CD14-positive monocyte (primary cell): ENCODE results near the gene EIPR1. TPM values are rescaled to one million over a fixed set of nuclear protein-coding genes. Genes with fewer than 3 reads are reported as not detected.

Source experiments
- DNase-seq, 3 donors: peaks; one replicate each; pipeline ENCODE4 v3.0.0-alpha.2; 2011 to 2022
- H2AFZ ChIP-seq: 2 replicates; pipeline ENCODE4 v1.6.0; 2012; ENCODE audit warnings: mild to moderate bottlenecking, low read depth, low read length, inconsistent platforms; ENCODE audit not compliant: insufficient read depth, poor library complexity, severe bottlenecking
- H3K27ac ChIP-seq, 2 donors: 1 replicate in 1 of 2; 2 replicates in 1 of 2; pipeline ENCODE4 v1.5.1; 2012 to 2013; ENCODE audit warnings: low read length in 2 of 2, control low read depth in 1 of 2, inconsistent platforms in 1 of 2, low read depth in 1 of 2, mild to moderate bottlenecking in 1 of 2
- H3K27me3 ChIP-seq, 2 donors: one replicate each; pipeline versions ENCODE4 v1.6.0 to v1.6.1; 2011 to 2013; ENCODE audit warnings: low read length in 2 of 2; ENCODE audit not compliant: control insufficient read depth in 2 of 2, insufficient read depth in 2 of 2
- H3K36me3 ChIP-seq, 2 donors: replicated peaks in 1 of 2; 1 replicate in 1 of 2; 2 replicates in 1 of 2; pipeline versions ENCODE4 v1.5.1 to v1.6.1; 2012 to 2013; ENCODE audit warnings: low read length in 2 of 2, control low read depth in 1 of 2, inconsistent platforms in 1 of 2, mild to moderate bottlenecking in 1 of 2; ENCODE audit not compliant: insufficient read depth in 2 of 2, control insufficient read depth in 1 of 2
- H3K4me1 ChIP-seq, 2 donors: 1 replicate in 1 of 2; 2 replicates in 1 of 2; pipeline versions ENCODE4 v1.5.1 to v1.6.1; 2012 to 2013; ENCODE audit warnings: low read length in 2 of 2, control low read depth in 1 of 2, inconsistent platforms in 1 of 2, mild to moderate bottlenecking in 1 of 2, moderate library complexity in 1 of 2; ENCODE audit not compliant: insufficient read depth in 2 of 2, control insufficient read depth in 1 of 2
- H3K4me2 ChIP-seq: replicated peaks from 2 replicates; pipeline ENCODE3; 2012; ENCODE audit warnings: low read length, moderate library complexity, mild to moderate bottlenecking; ENCODE audit not compliant: poor library complexity, severe bottlenecking; ENCODE audit errors: extremely low read depth
- H3K4me3 ChIP-seq, 3 experiments: fragments of 200-600 bp in 1 of 3; sonication (generic) in 1 of 3; replicated peaks in 1 of 3; 1 replicate in 2 of 3; 2 replicates in 1 of 3; pipeline ENCODE4 v1.5.1; 2011 to 2013; ENCODE audit warnings: low read length in 3 of 3, mild to moderate bottlenecking in 3 of 3, control low read depth in 2 of 3, low read depth in 2 of 3, inconsistent platforms in 1 of 3, moderate library complexity in 1 of 3
- H3K79me2 ChIP-seq: 2 replicates; pipeline ENCODE4 v1.6.0; 2012; ENCODE audit warnings: mild to moderate bottlenecking, control low read depth, inconsistent platforms, low read length, moderate library complexity; ENCODE audit not compliant: insufficient read depth
- H3K9ac ChIP-seq: 2 replicates; pipeline ENCODE4 v1.6.0; 2017; ENCODE audit warnings: low read length, mild to moderate bottlenecking; ENCODE audit not compliant: insufficient read depth, poor library complexity, severe bottlenecking
- H3K9me3 ChIP-seq, 2 donors: replicated peaks in 1 of 2; 1 replicate in 1 of 2; 2 replicates in 1 of 2; pipeline versions ENCODE4 v1.5.1 to v1.6.1; 2012 to 2013; ENCODE audit warnings: low read length in 2 of 2, control low read depth in 1 of 2; ENCODE audit not compliant: control insufficient read depth in 1 of 2, insufficient read depth in 1 of 2
- H4K20me1 ChIP-seq: 2 replicates; pipeline ENCODE4 v1.6.0; 2012; ENCODE audit warnings: mild to moderate bottlenecking, low read length, control low read depth, moderate library complexity; ENCODE audit not compliant: insufficient read depth
- H3K27ac Mint-ChIP-seq, 7 donors: one replicate each; pipeline ENCODE4 v1.8.0; 2020; ENCODE audit warnings: mild to moderate bottlenecking in 7 of 7, mixed read lengths in 7 of 7, moderate library complexity in 6 of 7, inconsistent platforms in 2 of 7
- H3K27me3 Mint-ChIP-seq, 3 donors: one replicate each; pipeline ENCODE4 v1.8.0; 2021 to 2022; ENCODE audit warnings: low read depth in 3 of 3, mild to moderate bottlenecking in 3 of 3, mixed read lengths in 3 of 3, moderate library complexity in 3 of 3, inconsistent platforms in 1 of 3
- H3K36me3 Mint-ChIP-seq, 2 donors: one replicate each; pipeline ENCODE4 v1.8.0; 2020; ENCODE audit warnings: mixed read lengths in 2 of 2, inconsistent platforms in 1 of 2, mild to moderate bottlenecking in 1 of 2
- H3K4me1 Mint-ChIP-seq: one replicate; pipeline ENCODE4 v1.8.0; 2020; ENCODE audit warnings: mild to moderate bottlenecking, mixed read lengths
- H3K4me3 Mint-ChIP-seq, 2 donors: one replicate each; pipeline ENCODE4 v1.8.0; 2020; ENCODE audit warnings: mild to moderate bottlenecking in 2 of 2, mixed read lengths in 2 of 2, moderate library complexity in 1 of 2
- H3K9me3 Mint-ChIP-seq, 7 donors: one replicate each; pipeline ENCODE4 v1.8.0; 2020 to 2022; ENCODE audit warnings: mixed read lengths in 7 of 7, mild to moderate bottlenecking in 6 of 7, moderate library complexity in 6 of 7, inconsistent platforms in 2 of 7
- CTCF ChIP-seq: fragments of 200-600 bp; IDR thresholded peaks from one replicate; pipeline ENCODE4 v1.8.0; 2022; ENCODE audit warnings: antibody characterized with exemption, mild to moderate bottlenecking
- WGBS: methylation state at CpG from one replicate; pipeline ENCODE4 v1.1.5; 2013; ENCODE audit warnings: missing lambda C conversion rate; ENCODE audit not compliant: insufficient coverage; 5-methylcytosine and 5-hydroxymethylcytosine counted together
- intact Hi-C, 2 donors: fragments of 100-400 bp; cut with micrococcal nuclease; formaldehyde crosslinking; loops; one replicate each; pipeline versions ENCODE4 v1.15.0 to v1.15.1; 2023
- polyA plus RNA-seq, 3 donors: library from polyadenylated mRNA; depleted of rRNA in 1 of 3; unstranded in 2 of 3; stranded (reverse) in 1 of 3; fragments of 300-500 nt in 2 of 3; fragments of >200 nt in 1 of 3; fragmentation: Illumina TruSeq in 2 of 3; gene quantifications; 1 replicate in 2 of 3; 2 replicates in 1 of 3; pipeline ENCODE4 v1.2.3, GENCODE V29; 2012 to 2021

Gene EIPR1
- polyA plus RNA-seq, 3 donors: 19.0 to 22.4 (median 20.8) TPM

GRCh38 chr2:3198119-3198518 lies 179.5 kb downstream of the EIPR1 start:
- H3K4me1 ChIP-seq: peaks cover 14 to 18% of the 10 kb centered on the region in 2 donors
- H3K9me3 ChIP-seq: no peaks in the 10 kb centered on the region
- no peak overlapping the region for H3K4me2 ChIP-seq
- peaks cover 0 to 2% (median under 1%) of the 10 kb centered on the region in 3 donors for H3K27me3 Mint-ChIP-seq
- peaks cover 3 to 15% of the 10 kb centered on the region in 2 donors for H3K36me3 ChIP-seq
- H3K4me3 ChIP-seq: no peak overlapping the region
- H3K9ac ChIP-seq: no peak overlapping the region
- peak overlapping the region in 1 of 7 donors; percentile 51 for H3K27ac Mint-ChIP-seq
- no peak overlapping the region for H3K27ac ChIP-seq
- DNase-seq: no peak
- H3K36me3 Mint-ChIP-seq: peaks cover 27 to 35% of the 10 kb centered on the region in 2 donors
- 93% methylated on average over 11 of the region's 11 CpGs for WGBS
- H3K9me3 Mint-ChIP-seq: peaks cover 0 to 3% (median 0%) of the 10 kb centered on the region in 7 donors
- H4K20me1 ChIP-seq: no peaks in the 10 kb centered on the region
- H3K4me3 Mint-ChIP-seq: no peak overlapping the region
- no peaks in the 10 kb centered on the region for H3K27me3 ChIP-seq
- no peak for TF ChIP-seq CTCF
- H3K79me2 ChIP-seq: no peaks in the 10 kb centered on the region
- H3K4me1 Mint-ChIP-seq: peaks cover 22% of the 10 kb centered on the region
- H2AFZ ChIP-seq: no peak overlapping the region
- intact Hi-C loops: no loop called here

GRCh38 chr2:3197308-3197707 lies 180.3 kb downstream of the EIPR1 start:
- no peak overlapping the region for H3K27ac ChIP-seq
- H3K4me1 Mint-ChIP-seq: peaks cover 22% of the 10 kb centered on the region
- H3K4me1 ChIP-seq: peaks cover 14 to 18% of the 10 kb centered on the region in 2 donors
- H3K4me2 ChIP-seq: no peak overlapping the region
- no peak overlapping the region for H2AFZ ChIP-seq
- H3K4me3 ChIP-seq: no peak overlapping the region
- WGBS: 86% methylated on average over 7 of the region's 12 CpGs
- peaks cover 10 to 23% of the 10 kb centered on the region in 2 donors for H3K36me3 ChIP-seq
- no peaks in the 10 kb centered on the region for H3K9me3 ChIP-seq
- no peaks in the 10 kb centered on the region for H3K79me2 ChIP-seq
- peaks cover 35 to 41% of the 10 kb centered on the region in 2 donors for H3K36me3 Mint-ChIP-seq
- H4K20me1 ChIP-seq: no peaks in the 10 kb centered on the region
- peaks cover 0 to 3% (median 0%) of the 10 kb centered on the region in 7 donors for H3K9me3 Mint-ChIP-seq
- TF ChIP-seq CTCF: no peak
- no peak overlapping the region for H3K9ac ChIP-seq
- H3K27ac Mint-ChIP-seq: peak overlapping the region in 2 of 7 donors; percentile 0 to 54
- intact Hi-C loops: no loop called here
- peaks cover 0 to 2% (median 0%) of the 10 kb centered on the region in 3 donors for H3K27me3 Mint-ChIP-seq
- H3K27me3 ChIP-seq: no peaks in the 10 kb centered on the region
- no peak for DNase-seq
- H3K4me3 Mint-ChIP-seq: no peak overlapping the region
